H1 (cell line): ENCODE measurements around the gene AHRR. TPM values are rescaled to one million over a fixed set of nuclear protein-coding genes. Genes with fewer than 3 reads are reported as not detected.

Experiments used
- CEBPB ChIP-seq: IDR thresholded peaks from 2 replicates; pipeline ENCODE4 v1.6.1; 2012; ENCODE audit warnings: low read depth, low read length
- CHD7 ChIP-seq: fragments of 300-600 bp; sonication (generic); IDR thresholded peaks from 2 replicates; pipeline ENCODE4 v1.7.1; 2012; ENCODE audit warnings: low read length, moderate library complexity, mild to moderate bottlenecking, inconsistent platforms; ENCODE audit not compliant: insufficient replicate concordance
- KDM4A ChIP-seq: IDR thresholded peaks from one replicate; pipeline ENCODE4 v1.7.1; 2012; ENCODE audit warnings: low read depth, mild to moderate bottlenecking, moderate library complexity, low read length, inconsistent platforms; ENCODE audit not compliant: severe bottlenecking
- polyA plus RNA-seq, 7 experiments: library from polyadenylated mRNA; depleted of rRNA in 3 of 7; stranded (reverse) in 5 of 7; unstranded in 2 of 7; fragments of >200 nt in 5 of 7; fragments of 200-250 nt in 2 of 7; gene quantifications; 1 replicate in 5 of 7; 2 replicates in 1 of 7; 4 replicates in 1 of 7; pipeline versions ENCODE4 v1.2.1 to v1.2.3, GENCODE V29; 2011 to 2013; ENCODE audit warnings: missing spikeins in 2 of 7, mixed read lengths in 2 of 7
- total RNA-seq: library from RNA; stranded (reverse); fragmentation: NEBNext Ultra II Directional; extraction: Animal tissue kit (Norgen Biotek cat#: 25700); gene quantifications from 2 replicates; pipeline ENCODE4 v1.2.1, GENCODE V29; 2021

The AHRR gene
- total and polyA plus RNA-seq, 2 of the 8 experiments (the other 6 are each of a cell fraction or from before 2014, with no cell fraction given), result 0.41 to 0.80 TPM

GRCh38 chr5:477247-477646, 155.7 kb downstream of the AHRR start (continued):
- TF ChIP-seq CHD7 (no peak), CEBPB (no peak), KDM4A (no peak)
